Stimulated activated CD8-positive, alpha-beta memory T cell treated with anti-CD3 and anti-CD28 coated beads, Interleukin-4, amount 100 ng/mL, for 48 hours (primary cell): ENCODE measurements around the gene PRLH.
"Not testable (repeated sequence)": the region's sequence is repeated elsewhere in the genome, so short reads cannot be mapped to it uniquely, and the experiment has no call there.

Source experiments
- DNase-seq: peaks from one replicate; pipeline ENCODE4 v3.0.0-alpha.2; 2020

PRLH gene

GRCh38 chr2:237583385-237584295 lies 17.3 kb downstream of the PRLH start:
- DNase-seq = no peak

- no peak for DNase-seq
Measured at GRCh38 chr2:237585590-237586221, 19.3 kb downstream of the PRLH start.

- no peak for DNase-seq
Measured at GRCh38 chr2:237588044-237588696, 21.8 kb downstream of the PRLH start.

GRCh38 chr2:237590272-237591140 lies 24.1 kb downstream of the PRLH start, which contains the start of gene RAB17:
Gene RAB17 (minus strand): TSS chr2:237590734. CDS start chr2:237586154, 4,580 bp downstream.
- no peak for DNase-seq

- peak; percentile 44 for DNase-seq
Measured at GRCh38 chr2:237591141-237591881, 24.9 kb downstream of the PRLH start.

- no peak for DNase-seq
Measured at GRCh38 chr2:237592425-237592980, 26.1 kb downstream of the PRLH start.

GRCh38 chr2:237593036-237593435 lies 26.7 kb downstream of the PRLH start:
- no peak for DNase-seq

- no peak for DNase-seq
Measured at GRCh38 chr2:237593596-237594320, 27.4 kb downstream of the PRLH start.

GRCh38 chr2:237594514-237594871 lies 28.1 kb downstream of the PRLH start:
- no peak for DNase-seq

- not testable (repeated sequence) for DNase-seq
Measured at GRCh38 chr2:237595829-237596519, 29.6 kb downstream of the PRLH start.

GRCh38 chr2:237596520-237597195 lies 30.3 kb downstream of the PRLH start:
- no peak for DNase-seq

GRCh38 chr2:237597196-237598145 lies 31.1 kb downstream of the PRLH start:
- no peak for DNase-seq

- no peak for DNase-seq
Measured at GRCh38 chr2:237598468-237599208, 32.3 kb downstream of the PRLH start.

GRCh38 chr2:237599465-237600110 lies 33.2 kb downstream of the PRLH start:
- DNase-seq = no peak

- DNase-seq = no peak
Measured at GRCh38 chr2:237600205-237600846, 34.0 kb downstream of the PRLH start.

GRCh38 chr2:237601453-237602116 lies 35.2 kb downstream of the PRLH start:
- no peak for DNase-seq
